Natural killer cell (primary cell): ENCODE results near the gene ZNF48. TPM values are rescaled to one million over a fixed set of nuclear protein-coding genes. Genes with fewer than 3 reads are reported as not detected.

Experiments used
- ATAC-seq, 3 donors: fragments of 150-1000 bp in 2 of 3; fragments of 200-7000 bp in 1 of 3; cut with Tn5 transposase; 1 replicate in 1 of 3; 2 replicates in 2 of 3; pipeline ENCODE4 v1.10.0; 2021; ENCODE audit warnings: mild to moderate bottlenecking in 2 of 3, moderate library complexity in 2 of 3
- DNase-seq, 2 donors: peaks; one replicate each; pipeline versions ENCODE4 v3.0.0 to v3.0.0-alpha.2; 2013 to 2021; ENCODE audit warnings: mixed read lengths in 1 of 2
- H3K27ac ChIP-seq: one replicate; pipeline ENCODE4 v1.5.1; 2013; ENCODE audit warnings: mild to moderate bottlenecking, low read length
- H3K27me3 ChIP-seq: one replicate; pipeline ENCODE4 v1.6.1; 2013; ENCODE audit warnings: low read length; ENCODE audit not compliant: control insufficient read depth, insufficient read depth
- H3K36me3 ChIP-seq: one replicate; pipeline ENCODE4 v1.6.1; 2013; ENCODE audit warnings: low read length; ENCODE audit not compliant: control insufficient read depth, insufficient read depth
- H3K4me1 ChIP-seq: one replicate; pipeline ENCODE4 v1.6.1; 2013; ENCODE audit warnings: low read length; ENCODE audit not compliant: control insufficient read depth, insufficient read depth
- H3K4me3 ChIP-seq: one replicate; pipeline ENCODE4 v1.5.1; 2013; ENCODE audit warnings: low read length
- H3K9me3 ChIP-seq: one replicate; pipeline ENCODE4 v1.6.1; 2013; ENCODE audit warnings: low read length; ENCODE audit not compliant: control insufficient read depth, insufficient read depth
- H3K27ac Mint-ChIP-seq, 2 donors: one replicate each; pipeline ENCODE4 v1.8.0; 2022; ENCODE audit warnings: mild to moderate bottlenecking in 2 of 2, mixed read lengths in 2 of 2, moderate library complexity in 1 of 2
- H3K27me3 Mint-ChIP-seq, 2 donors: one replicate each; pipeline ENCODE4 v1.8.0; 2022; ENCODE audit warnings: low read depth in 2 of 2, mixed read lengths in 2 of 2
- H3K36me3 Mint-ChIP-seq: one replicate; pipeline ENCODE4 v1.8.0; 2022; ENCODE audit warnings: mixed read lengths
- H3K4me1 Mint-ChIP-seq, 2 donors: one replicate each; pipeline ENCODE4 v1.8.0; 2022; ENCODE audit warnings: mixed read lengths in 2 of 2
- H3K4me3 Mint-ChIP-seq: one replicate; pipeline ENCODE4 v1.8.0; 2022; ENCODE audit warnings: mild to moderate bottlenecking, moderate library complexity, mixed read lengths
- H3K9me3 Mint-ChIP-seq, 2 donors: one replicate each; pipeline ENCODE4 v1.8.0; 2022; ENCODE audit warnings: mixed read lengths in 2 of 2
- WGBS: methylation state at CpG from one replicate; pipeline ENCODE4 v1.1.7; 2013; ENCODE audit warnings: missing lambda C conversion rate; ENCODE audit not compliant: insufficient coverage; 5-methylcytosine and 5-hydroxymethylcytosine counted together
- intact Hi-C: fragments of 100-400 bp; cut with micrococcal nuclease; formaldehyde crosslinking; loops from one replicate; pipeline ENCODE4 v1.14.2; 2022
- total RNA-seq, 4 donors: library from RNA; stranded (reverse); fragments of 120-200 nt in 1 of 4; gene quantifications; one replicate each; pipeline versions ENCODE4 v1.2.3 to v1.2.4, GENCODE V29; 2013 to 2022
- TF ChIP-seq, protein P1 (sequence below): fragments of 200-600 bp; IDR thresholded peaks from one replicate; pipeline ENCODE4 v1.8.0; 2022; ENCODE audit warnings: antibody characterized with exemption

ZNF48 gene
- total RNA-seq, 3 donors from 2014 or later (not counting 1 experiment from before 2014, with no cell fraction given) = 5.5 to 7.4 (median 7.1) TPM

DNA sequence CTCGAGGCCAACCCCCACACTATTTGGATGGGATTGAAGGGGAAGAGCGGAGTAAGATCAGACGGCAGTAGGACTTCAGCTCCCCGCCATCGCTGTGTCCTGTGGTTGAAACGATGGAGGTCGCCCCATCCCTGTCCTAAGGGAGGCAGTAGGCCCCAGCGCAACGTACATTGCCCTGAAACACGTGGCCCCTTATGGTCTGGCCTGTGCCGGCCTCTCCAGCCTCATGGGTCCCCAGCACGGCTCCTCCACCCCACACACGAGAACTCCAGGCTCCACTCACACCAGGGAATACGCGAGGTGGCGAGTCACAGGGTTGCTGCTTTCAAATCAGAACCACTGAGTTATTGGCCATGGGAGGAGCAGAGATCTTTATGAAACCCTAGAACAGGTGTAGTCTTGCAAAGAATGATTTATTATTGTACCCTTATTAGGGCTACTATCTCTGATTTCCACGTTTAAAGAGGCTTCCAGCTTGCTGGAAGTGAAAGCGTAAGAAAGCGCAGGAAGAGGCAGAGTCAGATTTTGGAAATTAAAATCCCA lies 35.3 kb downstream of the ZNF48 start:
- Histone ChIP-seq H3K27ac (peak overlapping the region; percentile 70), H3K27me3 (no peaks in the 10 kb centered on the region), H3K9me3 (no peaks in the 10 kb centered on the region), H3K4me3 (peak overlapping the region; percentile 67), H3K4me1 (peaks cover 21% of the 10 kb centered on the region), H3K36me3 (peaks cover 2% of the 10 kb centered on the region)
- Mint-ChIP-seq H3K36me3 (no peaks in the 10 kb centered on the region), H3K4me3 (no peak overlapping the region), H3K27ac (no peak overlapping the region), H3K27me3 (no peaks in the 10 kb centered on the region), H3K4me1 (peaks cover 0 to 6% of the 10 kb centered on the region in 2 donors), H3K9me3 (no peaks in the 10 kb centered on the region)
- DNase-seq (no peak), ATAC-seq (peak; percentile 1 to 5 (median 4))
- WGBS = 57% methylated on average over 19 of the region's 19 CpGs
- intact Hi-C loops = loop anchor here (1.0 to 10.0 kb wide), 6 partner anchors 15 to 204 kb away; partner anchors contain the start of genes ITGAL, SEPHS2, TBC1D10B and ZNF747
- TF ChIP-seq, protein P1, sequence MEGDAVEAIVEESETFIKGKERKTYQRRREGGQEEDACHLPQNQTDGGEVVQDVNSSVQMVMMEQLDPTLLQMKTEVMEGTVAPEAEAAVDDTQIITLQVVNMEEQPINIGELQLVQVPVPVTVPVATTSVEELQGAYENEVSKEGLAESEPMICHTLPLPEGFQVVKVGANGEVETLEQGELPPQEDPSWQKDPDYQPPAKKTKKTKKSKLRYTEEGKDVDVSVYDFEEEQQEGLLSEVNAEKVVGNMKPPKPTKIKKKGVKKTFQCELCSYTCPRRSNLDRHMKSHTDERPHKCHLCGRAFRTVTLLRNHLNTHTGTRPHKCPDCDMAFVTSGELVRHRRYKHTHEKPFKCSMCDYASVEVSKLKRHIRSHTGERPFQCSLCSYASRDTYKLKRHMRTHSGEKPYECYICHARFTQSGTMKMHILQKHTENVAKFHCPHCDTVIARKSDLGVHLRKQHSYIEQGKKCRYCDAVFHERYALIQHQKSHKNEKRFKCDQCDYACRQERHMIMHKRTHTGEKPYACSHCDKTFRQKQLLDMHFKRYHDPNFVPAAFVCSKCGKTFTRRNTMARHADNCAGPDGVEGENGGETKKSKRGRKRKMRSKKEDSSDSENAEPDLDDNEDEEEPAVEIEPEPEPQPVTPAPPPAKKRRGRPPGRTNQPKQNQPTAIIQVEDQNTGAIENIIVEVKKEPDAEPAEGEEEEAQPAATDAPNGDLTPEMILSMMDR = peak; percentile 33

DNA sequence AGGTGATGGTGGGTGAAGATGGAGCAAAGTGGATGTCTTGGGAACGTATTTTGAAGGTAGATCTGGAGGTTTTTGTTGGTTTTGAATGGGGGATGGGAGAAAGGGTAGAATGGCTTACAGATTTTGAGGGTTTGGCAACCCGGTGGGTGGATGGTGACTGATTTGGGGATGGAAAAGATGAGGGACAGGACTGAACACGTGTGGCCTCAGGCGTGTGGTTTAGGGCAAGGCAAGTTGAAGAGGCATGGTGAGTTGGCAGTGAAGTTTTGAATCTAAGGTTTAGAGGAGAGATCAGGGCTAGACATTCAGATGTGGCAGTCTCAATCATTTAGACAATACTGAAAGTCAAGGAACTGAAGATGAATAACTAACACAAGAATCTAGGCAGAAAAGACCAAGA lies 39.6 kb downstream of the ZNF48 start:
- Mint-ChIP-seq H3K9me3 (no peaks in the 10 kb centered on the region), H3K27me3 (no peaks in the 10 kb centered on the region), H3K4me3 (no peak overlapping the region), H3K27ac (no peak overlapping the region), H3K36me3 (no peaks in the 10 kb centered on the region), H3K4me1 (no peaks in the 10 kb centered on the region)
- intact Hi-C loops = loop anchor here (10.0 kb wide), 1 partner anchor 100 kb away; the partner anchor contains the start of gene ZNF747
- H3K27ac ChIP-seq = no peak overlapping the region
- TF ChIP-seq, protein P1 = no peak
- no peak overlapping the region for H3K4me3 ChIP-seq
- no peaks in the 10 kb centered on the region for H3K27me3 ChIP-seq
- H3K9me3 ChIP-seq = no peaks in the 10 kb centered on the region
- DNase-seq = no peak
- peaks cover 8% of the 10 kb centered on the region for H3K4me1 ChIP-seq
- H3K36me3 ChIP-seq = no peaks in the 10 kb centered on the region
- 75% methylated on average over 4 of the region's 4 CpGs for WGBS
- ATAC-seq = no peak

DNA sequence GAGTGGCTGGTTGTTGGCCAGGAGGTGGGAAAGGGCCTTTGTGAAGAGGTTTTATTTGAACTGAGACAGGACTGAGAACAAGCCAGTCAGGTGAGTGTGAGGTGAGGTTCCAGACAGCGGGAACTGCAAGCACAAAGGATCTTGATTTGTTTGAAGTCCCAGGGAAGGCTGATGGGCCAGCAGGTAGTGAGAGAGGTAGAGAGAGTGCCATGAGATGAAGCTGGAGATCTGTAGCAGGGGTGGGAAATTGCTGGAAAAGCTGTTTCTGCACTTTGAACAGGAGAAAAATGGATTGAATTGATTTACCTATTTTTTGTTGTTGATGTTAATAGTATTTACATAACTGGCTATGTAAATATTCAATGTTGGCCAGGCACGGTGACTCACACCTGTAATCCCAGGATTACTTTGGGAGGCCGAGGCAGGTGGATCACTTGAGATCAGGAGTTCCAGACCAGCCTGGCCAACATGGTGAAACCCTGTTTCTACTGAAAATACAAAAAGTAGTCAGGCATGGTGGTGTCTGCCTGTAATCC lies 42.4 kb downstream of the ZNF48 start:
- no peaks in the 10 kb centered on the region for H3K36me3 ChIP-seq
- H3K4me3 ChIP-seq = no peak overlapping the region
- Mint-ChIP-seq H3K27me3 (no peaks in the 10 kb centered on the region), H3K4me3 (no peak overlapping the region), H3K4me1 (no peaks in the 10 kb centered on the region), H3K27ac (no peak overlapping the region), H3K36me3 (no peaks in the 10 kb centered on the region), H3K9me3 (no peaks in the 10 kb centered on the region)
- 93% methylated on average over 3 of the region's 3 CpGs for WGBS
- intact Hi-C loops = loop anchor here (10.0 kb wide), 1 partner anchor 97 kb away; the partner anchor contains the start of gene ZNF747
- H3K27me3 ChIP-seq = no peaks in the 10 kb centered on the region
- TF ChIP-seq, protein P1 = no peak
- DNase-seq = no peak
- ATAC-seq = no peak
- H3K27ac ChIP-seq = no peak overlapping the region
- no peaks in the 10 kb centered on the region for H3K4me1 ChIP-seq
- H3K9me3 ChIP-seq = no peaks in the 10 kb centered on the region
